GM18517 (cell line): Measurements from ENCODE around the gene PROZ.

Experiments used
- ATAC-seq: cut with Tn5 transposase; IDR thresholded peaks from one replicate; pipeline ENCODE4 v1.9.1; 2021; ENCODE audit warnings: mild to moderate bottlenecking, moderate library complexity; ENCODE audit not compliant: unreplicated experiment

The PROZ gene

GRCh38 chr13:113172419-113172926 is 14.0 kb downstream of the PROZ start:
- ATAC-seq = no peak

- no peak for ATAC-seq
These were observed 17.8 kb downstream of the PROZ start for GRCh38 chr13:113176280-113176679.

- ATAC-seq = no peak
These were observed 18.4 kb downstream of the PROZ start for GRCh38 chr13:113176822-113177221.

DNA sequence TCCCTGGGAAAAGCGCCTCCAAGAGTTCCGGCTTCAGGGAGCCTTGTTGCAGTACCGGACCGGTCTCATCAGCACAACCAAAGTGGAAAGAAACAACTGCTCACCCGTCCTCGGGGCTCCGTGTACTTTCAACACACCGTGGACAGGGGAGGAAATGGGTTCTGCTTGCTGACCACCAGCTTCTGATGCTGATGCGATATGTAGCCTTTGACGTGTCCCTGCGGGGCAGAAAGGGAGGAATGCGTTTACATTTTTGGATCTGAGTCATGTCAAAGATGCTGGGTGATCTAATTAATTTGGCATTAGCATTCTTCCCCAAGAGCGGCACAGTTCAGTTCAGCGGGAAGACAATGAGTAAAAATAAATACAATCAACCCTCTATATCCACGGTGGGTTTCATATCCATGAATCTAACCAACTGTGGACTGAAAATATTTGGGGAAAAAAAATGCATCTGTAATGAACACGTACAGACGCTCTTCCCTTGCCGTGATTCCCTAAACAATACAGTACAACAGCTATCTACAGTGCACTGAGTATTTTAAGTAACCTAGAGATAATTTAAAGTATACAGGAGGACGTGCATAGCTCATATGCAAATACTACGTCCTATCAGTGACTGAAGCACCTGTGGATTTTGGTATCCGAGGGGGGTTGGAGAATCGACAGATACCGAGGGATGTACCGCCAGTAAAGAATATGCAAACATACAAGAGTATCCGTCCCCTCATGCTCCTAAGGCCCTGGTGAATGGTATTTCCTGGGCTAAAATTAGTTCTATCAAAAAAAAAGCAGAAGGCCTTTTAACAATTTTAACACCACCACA is 19.8 kb downstream of the PROZ start:
- no peak for ATAC-seq

GRCh38 chr13:113178896-113179167 is 20.4 kb downstream of the PROZ start:
- ATAC-seq = no peak

DNA sequence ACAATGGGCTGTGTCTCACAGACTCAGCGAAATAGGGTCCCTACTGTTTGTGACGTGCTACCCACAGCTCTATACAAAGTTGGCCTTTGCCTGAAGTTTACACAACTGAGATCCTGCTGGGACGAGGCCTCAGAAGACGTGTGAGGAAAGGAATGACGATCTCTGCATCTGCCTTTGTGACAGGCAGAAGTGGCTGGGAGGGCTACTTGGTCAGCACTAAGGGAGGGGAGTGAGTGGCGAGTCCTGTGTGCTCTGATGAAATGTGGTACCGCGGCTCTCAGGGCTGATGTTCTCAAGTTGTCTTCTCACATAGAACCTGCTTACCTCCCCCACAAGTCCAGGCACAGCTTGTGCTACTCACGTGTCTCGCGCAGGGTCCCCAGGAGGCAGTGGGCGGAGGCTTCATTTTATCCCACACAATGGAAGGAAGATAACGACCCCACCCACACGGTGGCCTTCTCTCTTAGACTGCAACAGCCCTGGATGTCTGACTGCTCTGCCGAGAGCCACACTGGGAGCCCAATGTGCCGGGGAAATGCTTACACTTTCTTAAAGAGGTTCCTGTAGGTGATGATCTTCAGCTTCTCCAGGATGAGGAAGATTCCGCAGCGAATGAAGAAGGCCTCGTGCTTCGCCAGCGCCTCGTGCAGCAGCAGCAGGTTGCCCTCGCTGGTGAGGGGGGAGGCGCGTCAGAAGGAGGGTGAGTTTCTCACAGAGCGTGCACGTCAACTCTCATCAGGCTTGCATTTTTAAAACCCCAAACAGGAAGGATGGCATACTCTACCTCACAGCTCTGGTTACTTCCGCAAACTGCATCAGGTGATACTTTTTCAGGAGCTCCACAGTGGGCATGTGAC is 21.2 kb downstream of the PROZ start:
- ATAC-seq = no peak

GRCh38 chr13:113182046-113182445 is 23.6 kb downstream of the PROZ start:
- ATAC-seq = no peak

DNA sequence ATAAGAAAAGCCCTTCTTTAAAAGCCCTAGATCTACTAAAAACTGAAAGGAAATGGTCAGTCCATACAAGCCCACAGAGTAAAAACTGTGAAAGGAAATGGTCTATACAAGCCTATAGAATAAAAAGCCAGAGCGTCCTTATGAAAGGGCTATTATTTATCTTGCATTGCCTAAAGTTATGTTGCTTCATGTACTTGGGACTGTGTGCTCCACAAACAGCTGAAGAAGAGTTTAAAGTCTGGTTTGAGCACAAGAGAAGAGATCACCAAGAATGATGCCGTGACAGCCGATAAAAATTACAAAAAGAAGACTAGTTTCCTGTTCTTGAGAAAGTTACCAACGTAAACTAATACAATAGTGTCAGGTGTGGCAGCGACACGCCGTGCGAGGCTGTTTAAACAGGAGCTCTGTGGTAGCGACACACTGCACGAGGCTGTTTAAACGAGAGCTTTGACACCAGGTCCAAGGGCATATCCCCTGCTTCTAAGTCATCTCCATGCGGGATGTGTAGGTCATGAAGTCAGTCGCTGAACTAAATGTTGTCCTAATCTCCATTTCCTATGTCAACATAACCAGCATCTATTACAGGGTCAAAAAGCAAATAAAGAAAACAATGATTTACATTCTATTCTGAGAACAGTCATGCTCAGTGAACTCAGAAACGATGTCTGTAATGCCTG is 25.1 kb downstream of the PROZ start:
- no peak for ATAC-seq

DNA sequence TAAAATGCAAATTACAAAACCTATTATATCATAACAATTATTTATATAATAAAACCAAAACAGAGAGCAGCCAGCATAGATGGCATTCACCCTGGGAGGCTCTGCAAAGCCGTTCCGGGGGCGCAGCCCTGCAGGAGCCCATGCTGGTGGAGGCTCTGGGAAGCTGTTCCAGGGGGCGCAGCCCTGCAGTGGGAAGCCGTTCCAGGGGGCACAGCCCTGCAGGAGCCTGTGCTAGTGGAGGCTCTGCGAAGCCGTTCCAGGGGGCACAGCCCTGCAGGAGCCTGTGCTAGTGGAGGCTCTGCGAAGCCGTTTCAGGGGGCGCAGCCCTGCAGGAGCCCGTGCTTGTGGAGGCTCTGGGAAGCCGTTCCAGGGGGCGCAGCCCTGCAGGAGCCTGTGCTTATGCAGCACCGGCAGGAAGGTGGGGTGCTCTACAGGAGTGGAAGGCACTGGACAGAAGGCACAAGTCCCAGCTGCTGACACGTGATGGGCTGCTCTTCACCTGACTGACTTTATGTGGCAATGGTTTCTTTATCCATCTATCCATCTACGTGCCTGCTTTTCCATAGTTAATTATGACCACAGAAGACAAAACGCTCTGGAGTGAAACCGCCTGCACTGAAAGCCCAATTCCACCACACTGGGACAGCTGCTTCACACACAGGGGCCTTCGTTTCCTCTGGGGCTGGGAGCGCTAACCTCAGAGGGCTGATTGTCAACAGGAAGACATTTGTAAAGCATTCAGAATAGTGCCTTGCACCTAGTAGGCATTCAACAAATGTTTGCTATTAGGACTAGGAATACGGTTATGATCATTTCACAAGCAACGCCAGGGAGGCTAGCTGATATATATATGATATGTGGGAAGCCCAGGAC is 26.4 kb downstream of the PROZ start:
- ATAC-seq = no peak

DNA sequence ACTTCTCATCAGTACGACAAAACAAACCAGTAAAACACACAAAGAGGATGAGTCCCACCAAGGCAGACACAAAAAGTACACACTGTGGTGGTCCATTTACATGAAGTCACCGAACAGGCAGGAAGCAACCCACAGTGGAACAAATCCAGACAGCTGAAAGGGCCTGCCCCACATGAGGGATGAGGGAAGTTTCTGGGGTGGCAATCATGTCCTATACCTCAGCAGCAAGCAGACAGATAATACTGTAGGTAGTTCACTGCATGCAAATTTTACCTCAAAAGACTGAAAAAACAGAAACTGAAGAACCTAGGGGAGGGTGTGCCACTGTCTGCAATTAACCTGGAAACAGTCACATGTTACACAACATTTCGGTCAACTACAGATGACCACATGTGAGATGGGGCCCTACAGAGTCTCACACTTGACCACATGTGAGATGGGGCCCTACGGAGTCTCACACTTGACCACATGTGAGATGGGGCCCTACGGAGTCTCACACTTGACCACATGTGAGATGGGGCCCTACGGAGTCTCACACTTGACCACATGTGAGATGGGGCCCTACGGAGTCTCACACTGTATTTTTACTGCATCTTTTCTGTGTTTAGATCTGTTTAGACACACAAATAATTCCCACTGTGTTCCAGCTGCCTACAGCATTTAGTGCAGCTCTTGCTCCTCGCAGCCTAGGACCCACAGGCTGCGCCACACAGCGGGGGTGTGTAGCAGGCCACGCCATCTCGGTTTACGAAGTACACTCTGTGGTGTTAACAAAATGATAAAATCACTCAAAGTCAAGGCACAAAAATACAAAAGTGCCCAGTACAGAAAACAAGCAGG is 27.8 kb downstream of the PROZ start:
- ATAC-seq = peak; percentile 91

DNA sequence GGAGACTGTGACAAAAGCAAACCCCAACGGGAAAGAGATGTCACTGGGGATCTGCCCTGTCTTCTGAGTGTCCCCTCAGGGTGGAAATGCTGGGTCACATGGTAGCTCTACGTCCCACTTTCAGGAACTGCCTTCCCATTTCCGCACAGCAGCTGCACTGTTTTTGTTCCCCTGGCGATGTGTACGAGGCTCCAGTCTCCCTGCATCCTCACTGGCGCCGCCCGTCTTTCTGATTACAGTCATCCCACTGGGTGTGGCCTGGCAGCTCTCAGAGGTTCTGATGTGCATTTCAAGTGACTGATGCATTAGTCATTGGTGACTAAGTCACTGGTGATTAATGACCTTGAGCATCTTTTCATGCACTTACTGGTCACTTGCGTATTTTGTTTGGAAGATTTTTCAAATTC is 28.8 kb downstream of the PROZ start:
- no peak for ATAC-seq

GRCh38 chr13:113187883-113188665 is 29.6 kb downstream of the PROZ start:
- ATAC-seq = no peak

GRCh38 chr13:113190181-113190580 is 31.7 kb downstream of the PROZ start:
- no peak for ATAC-seq

DNA sequence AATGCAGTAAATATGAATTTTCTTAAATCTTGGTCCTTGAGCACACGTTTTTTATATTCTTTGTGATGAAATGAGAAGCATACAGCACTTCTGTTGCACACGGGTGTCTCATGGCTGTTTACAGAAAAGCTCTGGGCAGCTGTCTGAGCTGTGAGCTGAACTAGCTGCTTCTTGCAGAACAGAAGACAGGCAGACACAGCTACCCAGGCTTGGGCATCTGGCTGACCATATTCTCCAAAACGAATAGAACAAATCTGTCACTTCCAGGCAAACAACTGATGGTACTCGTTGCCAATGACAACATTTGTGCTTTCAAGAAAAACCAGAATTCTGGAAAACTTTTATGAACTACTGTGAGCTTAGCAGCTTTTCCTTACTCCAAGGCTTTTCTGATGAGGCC is 33.8 kb downstream of the PROZ start:
- no peak for ATAC-seq

DNA sequence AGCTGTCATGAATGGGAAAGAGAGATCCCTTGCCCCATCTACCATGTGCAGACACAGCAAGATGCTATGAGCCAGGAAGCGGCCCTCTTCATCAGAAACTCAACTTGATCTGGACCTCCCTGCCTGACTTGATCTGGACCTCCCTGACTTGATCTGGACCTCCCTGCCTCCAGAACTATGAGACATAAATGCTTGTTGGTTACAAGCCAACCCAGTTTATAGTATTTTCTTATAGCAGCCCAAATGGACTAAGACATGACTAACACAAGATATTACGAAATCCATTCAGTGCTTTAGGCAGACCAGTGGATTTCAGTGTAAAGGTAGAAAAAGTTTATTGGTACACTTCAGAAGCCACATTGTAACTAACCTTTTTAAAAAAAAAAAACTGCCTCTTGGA is 34.5 kb downstream of the PROZ start:
- ATAC-seq = no peak

- ATAC-seq = no peak
These were observed 36.9 kb downstream of the PROZ start for GRCh38 chr13:113195360-113195759.

DNA sequence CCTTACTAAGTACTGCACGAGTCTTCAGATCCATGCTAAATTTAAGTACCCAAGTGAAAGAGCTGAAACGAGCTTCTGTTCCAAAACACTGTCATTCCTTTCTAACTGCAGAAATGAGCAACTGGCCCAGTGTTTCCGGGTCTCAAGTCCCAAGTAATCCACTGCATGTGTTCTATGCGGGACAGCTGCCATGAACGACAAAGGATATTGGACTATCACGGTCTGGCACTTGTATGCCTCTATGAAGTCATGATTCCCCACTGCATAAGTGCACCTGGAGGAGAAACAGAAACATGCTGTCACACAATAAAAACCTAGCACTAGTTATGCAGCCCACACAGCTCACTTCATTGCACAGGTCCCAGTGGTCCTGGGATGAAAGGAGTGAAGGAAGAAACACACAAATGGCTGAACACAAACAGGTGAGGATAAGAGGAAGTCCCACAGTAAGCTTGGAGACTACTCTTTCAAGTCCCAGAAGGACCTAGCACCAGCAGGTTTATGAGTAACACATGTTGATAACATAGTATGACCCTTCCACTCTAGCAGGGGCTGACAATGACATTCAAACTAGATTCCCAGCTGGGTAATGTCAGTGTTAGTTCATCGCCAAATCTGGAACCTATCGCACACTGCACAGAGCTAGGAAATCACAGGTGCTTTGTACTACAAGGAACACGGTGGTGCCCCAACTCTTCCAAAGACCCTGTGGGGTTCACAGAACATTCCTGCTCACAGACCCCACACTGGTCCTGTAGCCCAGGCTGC is 38.7 kb downstream of the PROZ start:
- no peak for ATAC-seq

DNA sequence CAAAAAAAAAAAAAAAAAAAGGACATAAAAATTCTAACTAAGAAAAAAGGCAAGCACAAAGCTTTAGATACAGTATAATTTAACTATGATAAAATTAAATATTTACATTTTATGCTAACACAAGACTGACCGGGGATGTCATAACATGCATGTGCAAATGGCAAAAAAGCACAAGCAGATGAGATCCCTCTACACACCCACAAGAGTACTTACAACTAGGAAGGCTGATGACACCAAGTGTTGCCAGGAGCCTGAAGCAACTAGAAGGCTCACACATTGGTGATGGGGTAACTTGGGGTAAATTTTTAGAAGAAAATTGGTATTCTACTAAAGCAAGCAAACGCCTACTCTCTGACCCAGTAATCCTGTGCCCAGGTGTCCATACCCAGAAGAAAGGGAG is 43.4 kb downstream of the PROZ start:
- no peak for ATAC-seq
